Right renal cortex interstitium (tissue), 3 donors: ENCODE data around the gene SEMA6C. TPM values are rescaled to one million over a fixed set of nuclear protein-coding genes. Genes with fewer than 3 reads are reported as not detected.
A peak's percentile ranks its signal among the peaks of the same experiment; 100 is the strongest.

Experiments used
- DNase-seq, 3 donors: peaks; one replicate each; pipeline ENCODE4 v3.0.0-alpha.2; 2013; ENCODE audit warnings: low read depth in 3 of 3, low spot score in 2 of 3
- polyA plus RNA-seq, 3 donors: library from polyadenylated mRNA; unstranded; fragments of 120-200 nt; gene quantifications; one replicate each; pipeline ENCODE4 v1.2.1, GENCODE V29; 2013; ENCODE audit not compliant: insufficient read length in 3 of 3

SEMA6C gene
- polyA plus RNA-seq, 3 donors, result 20.9 to 22.8 (median 22.3) TPM

DNA sequence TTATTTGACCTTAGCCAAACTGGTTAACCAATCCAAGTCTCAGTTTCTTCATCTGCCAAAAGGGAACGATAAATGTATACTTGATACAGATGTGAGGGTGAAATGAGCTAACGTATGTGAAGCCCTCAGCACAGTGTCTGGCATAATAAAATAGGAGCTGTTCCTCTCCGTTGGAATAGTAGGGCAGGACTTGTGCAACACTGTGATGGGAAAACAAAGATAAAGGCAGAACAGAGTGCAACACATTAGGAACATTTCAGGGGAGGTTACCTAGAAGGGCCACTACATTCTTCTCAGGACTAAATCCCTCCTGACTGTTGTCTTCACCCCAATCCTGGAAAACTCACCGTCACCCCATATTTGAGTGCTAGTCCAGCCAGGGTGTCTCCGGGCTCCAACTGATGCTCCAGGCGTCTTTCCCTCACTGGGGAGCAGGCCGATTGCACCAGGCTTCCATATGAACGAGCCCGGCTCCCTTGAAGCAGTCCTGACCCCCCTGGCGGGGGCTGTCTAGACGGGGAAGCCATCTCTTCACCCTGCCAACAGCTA, 18.4 kb upstream of the SEMA6C start:
- DNase-seq, result peak in 1 of 3 donors; percentile 13

DNA sequence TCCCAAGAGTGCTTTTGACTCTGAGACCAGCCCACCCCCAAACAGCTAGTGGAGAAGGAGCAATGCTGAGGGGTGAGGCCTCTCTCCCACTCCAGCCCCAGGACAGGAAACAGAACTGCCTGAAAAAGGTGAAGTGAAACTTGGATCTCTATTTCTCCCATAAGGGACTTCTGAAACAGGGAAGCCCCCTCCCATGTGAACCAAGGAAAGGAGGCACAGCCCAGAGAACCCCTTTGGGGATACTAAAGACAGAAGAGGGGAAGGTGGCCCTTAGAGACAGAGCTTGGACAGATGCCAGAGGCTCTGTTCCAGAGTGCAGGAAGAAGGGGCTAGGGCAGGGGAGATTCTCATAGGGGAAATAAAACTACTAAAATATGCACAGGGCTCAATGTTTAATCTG, 12.9 kb upstream of the SEMA6C start:
- no peak for DNase-seq

DNA sequence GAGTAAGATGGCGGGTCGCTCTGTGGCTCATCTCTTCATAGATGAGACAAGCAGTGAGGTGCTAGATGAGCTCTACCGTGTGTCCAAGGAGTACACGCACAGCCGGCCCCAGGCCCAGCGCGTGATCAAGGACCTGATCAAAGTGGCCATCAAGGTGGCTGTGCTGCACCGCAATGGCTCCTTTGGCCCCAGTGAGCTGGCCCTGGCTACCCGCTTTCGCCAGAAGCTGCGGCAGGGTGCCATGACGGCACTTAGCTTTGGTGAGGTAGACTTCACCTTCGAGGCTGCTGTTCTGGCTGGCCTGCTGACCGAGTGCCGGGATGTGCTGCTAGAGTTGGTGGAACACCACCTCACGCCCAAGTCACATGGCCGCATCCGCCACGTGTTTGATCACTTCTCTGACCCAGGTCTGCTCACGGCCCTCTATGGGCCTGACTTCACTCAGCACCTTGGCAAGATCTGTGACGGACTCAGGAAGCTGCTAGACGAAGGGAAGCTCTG, 12.4 kb upstream of the SEMA6C start:
- no peak for DNase-seq

DNA sequence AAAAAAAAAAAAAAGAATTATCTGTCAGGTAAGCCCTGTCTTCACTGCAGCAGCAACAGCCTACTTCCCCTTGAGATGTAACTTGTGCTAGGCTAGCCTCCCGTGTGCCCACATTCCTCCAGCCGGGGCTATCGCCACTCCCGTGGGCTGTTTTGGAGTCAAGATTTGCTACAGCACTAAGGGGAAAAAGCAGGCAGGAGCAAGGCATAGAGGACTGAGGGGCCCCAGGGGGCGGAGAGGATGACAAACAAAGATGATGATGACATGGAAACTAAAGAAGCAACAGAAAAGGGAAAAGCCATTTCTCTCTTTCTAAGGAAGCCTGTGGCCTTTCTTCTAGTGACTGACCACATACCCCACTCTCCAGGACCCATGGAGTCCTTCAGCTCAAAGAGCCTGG, 11.9 kb upstream of the SEMA6C start:
- DNase-seq, result no peak

DNA sequence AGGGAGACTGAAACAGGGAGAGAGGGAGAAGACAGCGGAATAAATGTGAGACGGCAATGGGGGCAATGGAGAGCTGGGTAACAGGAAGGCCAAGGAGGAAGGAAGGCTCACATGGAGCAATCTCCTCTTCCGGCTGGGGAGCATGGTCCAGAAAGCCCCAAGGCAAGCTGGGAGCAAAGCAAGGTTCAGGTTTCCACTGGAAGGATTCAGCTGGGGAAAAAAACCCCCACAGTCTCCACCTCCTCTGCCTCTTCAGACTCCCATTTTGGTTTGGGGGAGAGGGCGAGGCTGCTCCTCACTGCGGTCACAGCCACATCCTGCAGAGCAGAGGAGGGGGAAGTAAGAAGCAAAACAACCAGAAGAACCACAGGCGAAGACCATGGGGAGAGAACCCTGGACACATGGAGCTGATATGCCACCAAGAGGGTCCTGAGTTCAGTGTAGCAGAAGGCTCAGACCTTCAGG, 10.7 kb upstream of the SEMA6C start:
- DNase-seq, result no peak

DNA sequence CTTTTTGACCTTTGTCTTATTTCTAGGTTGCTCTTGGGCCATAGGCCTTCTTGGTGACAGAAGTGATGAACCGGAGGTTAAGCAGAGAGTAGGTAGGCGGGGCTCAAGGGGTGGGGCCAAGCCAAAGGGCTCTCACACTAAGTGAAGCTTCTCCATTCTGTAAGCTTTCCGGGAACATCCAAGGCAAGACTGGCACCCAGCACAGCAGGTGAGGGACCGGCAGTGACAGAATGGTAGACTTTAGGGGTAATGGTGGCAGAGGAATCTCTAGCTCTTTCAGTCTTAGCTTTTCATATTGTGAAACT, 10.0 kb upstream of the SEMA6C start, which contains the start of gene TNFAIP8L2:
Gene TNFAIP8L2 (plus strand): TSS at position 135 of the 305 bp plus-strand sequence. CDS start 2,049 bp downstream, outside the sequence.
- DNase-seq, result no peak

DNA sequence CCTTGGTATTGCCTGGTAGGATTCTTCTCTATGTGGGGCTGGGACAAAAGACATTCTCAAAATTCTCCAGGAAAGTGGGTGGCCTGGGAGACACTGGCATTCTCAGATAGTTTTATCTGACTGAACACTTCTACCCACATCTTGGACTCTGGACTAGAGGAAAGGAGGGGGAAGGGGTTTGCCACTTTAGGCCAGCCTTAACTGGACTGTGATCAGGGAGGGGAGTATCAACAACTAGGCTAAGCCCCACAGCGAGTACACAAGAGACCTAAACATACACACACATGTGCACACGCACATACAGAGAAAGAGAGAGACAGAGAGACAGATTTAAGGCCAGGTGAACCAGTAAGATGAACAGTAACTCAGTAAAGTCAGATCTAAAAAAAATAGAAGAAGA, 1.2 kb upstream of the SEMA6C start:
- no peak for DNase-seq

DNA sequence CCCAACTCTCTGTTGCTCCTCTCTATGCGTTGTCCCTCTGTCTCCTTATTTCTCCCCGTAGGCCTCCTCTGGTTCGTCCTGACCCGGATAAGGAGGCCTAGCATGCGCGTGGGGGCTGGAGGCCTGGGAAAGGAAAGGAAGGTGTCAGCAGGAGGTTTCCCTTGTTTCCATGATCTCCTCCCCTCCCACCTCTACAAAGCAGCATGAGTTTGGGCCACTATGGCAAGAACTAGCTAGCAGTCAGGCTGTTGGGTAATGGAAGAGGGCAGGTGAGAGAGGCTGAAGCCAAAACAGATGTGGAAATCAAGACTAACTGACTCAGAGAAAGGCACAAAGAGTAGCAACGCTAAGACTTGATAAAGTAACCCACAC, 687 bp upstream of the SEMA6C start:
- no peak for DNase-seq

DNA sequence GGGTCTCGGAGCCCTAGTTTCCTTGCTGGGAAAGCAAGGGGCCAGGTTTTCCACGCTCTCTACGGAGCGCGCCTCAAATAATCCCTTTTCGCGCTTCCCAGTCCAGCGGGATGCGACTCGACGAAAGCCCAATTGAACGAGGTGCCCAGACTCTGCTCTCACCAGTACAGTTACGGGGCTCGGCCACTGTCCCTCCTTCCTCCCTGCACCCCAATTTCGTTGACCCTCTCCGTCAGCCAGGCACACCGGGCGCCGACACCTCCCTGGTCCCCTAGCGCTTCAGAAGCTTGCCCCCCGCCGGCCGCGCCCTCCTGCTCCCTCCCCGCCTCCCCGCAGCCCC, 389 bp downstream of the SEMA6C start:
- no peak for DNase-seq

DNA sequence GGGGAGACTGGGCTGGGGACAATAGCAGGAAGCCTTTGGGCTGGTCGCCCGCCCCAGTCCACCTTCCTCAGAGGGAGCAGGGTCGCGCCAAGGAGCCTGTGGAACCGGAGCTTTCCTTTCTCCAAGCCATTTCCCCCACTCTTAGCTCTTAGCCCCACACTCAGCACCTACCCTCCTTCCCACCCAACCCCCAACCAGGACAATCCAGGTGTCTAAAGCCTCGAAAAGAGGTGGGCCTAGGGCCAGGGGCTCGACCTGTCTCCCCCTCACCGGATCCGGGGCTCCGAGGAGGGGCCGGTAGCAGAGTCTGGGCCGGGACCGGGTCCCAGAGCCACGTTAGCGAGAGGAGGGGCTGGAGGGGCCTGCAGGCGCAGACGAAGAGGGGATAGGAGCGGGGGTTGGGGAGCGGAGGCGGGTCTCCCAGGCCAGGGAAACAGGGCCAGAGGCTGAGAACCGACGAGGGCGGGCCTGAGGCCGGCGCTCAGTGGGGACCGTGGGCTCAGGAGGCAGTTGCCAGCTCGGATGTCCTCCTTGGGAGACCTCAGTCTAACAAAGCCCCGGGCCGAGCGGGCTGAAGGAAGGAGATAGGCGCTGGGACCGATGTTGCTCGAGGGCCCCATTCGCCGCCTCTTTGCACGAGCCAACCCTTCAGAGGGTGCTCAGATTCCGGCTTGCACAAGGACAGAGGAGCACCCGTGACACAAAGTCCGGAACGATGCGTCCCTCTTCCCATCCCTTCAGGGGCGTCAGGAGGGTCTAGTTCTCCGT, 943 bp downstream of the SEMA6C start:
- no peak for DNase-seq

DNA sequence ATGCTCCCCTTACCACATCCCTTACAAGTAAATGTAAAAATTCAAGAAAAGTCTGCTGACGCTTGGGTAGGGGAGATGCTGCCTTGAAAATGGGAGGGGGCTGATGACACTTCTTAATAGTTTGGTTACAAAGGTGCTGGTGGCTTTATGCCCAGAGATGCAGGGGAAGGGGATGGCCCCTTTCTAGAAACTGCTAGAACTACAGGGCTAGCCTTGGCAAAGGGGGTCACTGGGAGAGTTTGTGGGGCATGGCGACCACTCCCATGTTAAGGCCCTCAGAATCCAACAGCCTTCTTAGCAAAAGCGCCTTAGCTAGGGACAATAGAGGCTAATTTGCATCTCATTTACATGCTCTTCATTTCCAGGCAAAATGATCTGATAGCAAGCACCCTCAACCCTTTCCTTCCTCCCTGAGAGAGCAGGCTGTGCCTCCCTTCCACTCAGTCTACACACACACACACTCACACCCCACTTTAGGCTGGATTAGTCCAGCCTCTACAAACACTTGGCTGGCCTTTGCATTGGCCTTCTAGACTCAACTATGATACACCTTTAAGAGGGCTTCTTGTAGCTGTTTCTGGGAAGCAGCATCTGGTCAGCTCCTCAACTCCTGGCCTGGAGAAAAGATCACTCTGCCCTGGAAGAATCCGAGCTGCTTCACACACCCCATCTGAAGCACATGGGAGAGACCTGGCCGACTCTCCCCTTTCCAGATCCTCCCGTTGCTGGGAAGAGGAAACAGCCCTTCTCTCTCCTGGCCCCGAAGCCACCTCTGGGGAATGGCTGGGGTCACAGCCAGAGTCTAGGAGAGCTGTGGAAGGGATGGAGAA, 1.7 kb downstream of the SEMA6C start:
- DNase-seq, result no peak

DNA sequence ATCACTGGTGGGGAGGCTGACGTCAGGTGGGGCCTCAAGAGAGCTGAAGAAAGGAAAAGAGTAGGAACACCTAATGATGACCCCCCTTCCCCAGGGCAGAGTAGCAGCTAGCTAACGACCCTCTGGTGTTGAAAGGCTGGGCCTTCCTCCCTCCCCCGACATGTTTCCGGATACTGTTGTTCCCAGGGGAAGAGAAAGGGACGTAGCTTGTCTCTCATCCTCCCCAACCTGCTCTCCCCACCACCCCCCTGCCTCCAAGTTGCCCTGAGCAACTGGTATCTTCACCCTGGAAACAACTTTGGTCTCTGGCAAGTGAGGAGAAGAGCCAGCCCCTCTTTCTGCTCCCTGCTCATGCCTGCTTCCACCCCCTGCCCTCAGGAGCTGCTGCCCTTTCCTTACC, 2.4 kb downstream of the SEMA6C start:
- no peak for DNase-seq

DNA sequence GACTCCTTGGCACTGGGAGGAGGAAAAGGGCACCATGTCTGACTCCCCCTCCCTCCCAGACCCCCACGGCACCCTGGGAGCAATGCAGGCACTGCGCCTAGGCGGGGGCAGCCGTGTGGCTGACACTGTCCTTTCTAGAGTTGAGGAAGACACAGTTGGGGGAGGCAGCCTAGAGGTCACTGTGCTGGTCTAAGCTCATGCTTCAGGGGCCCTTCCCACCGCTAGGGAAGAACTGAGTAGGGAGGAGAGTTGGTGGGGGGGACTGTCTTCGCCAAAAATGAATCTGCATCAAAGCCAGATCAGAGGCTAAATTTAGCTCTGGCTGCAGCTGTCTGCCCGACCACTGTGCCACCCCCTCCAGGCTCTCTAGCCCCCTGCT, 3.4 kb downstream of the SEMA6C start:
- no peak for DNase-seq

DNA sequence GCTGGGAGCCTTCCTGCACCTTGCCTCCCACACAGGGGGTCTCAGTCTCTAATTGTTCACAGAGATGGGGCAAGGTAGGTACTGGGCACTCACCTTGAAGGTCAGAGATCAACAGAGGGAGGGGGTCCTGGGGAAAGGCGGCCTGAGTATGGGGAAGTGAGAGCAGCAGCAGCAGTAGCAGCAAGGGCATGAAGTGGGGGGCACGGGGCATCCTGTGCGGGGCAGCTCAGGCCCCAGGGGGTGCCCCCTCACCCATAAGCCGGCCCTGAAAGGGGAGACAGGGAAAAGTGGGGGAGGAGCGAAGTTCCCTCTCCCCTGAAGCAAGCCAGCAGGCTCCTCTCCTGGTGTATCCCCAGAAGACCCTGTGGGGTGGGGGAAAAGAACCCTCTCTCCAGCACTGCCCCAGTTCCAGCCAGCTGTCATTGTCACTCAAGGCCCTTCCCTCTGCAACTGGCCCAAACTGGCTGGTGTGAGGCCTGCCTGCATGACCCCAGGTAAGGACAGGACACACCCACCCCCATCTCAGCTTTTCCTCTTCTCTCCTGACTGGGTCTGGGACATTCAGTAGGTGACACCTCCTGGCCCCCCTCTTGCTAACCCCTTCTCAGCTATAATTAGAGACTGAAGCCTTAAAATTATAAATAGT, 3.9 kb downstream of the SEMA6C start:
- DNase-seq, result no peak

DNA sequence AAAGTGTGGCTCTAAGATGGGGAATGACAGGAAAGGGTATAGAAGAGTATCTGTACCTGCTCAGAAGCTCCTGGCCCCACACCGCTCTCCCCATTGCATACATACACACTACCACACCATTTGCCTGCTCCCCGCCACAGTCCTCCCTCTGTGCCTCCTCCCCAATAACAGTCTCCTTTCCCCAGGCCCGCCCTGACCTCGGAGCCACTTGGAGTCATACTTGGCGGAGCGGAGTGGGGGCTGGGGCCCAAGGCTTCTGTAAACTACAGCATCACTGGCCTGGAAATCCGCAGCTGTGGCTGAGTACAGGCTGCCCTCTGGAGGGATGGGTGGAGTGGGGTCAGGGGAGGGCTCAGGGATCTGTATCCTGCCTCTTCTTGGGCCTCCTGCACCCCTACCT, 8.6 kb downstream of the SEMA6C start:
- DNase-seq, result no peak

DNA sequence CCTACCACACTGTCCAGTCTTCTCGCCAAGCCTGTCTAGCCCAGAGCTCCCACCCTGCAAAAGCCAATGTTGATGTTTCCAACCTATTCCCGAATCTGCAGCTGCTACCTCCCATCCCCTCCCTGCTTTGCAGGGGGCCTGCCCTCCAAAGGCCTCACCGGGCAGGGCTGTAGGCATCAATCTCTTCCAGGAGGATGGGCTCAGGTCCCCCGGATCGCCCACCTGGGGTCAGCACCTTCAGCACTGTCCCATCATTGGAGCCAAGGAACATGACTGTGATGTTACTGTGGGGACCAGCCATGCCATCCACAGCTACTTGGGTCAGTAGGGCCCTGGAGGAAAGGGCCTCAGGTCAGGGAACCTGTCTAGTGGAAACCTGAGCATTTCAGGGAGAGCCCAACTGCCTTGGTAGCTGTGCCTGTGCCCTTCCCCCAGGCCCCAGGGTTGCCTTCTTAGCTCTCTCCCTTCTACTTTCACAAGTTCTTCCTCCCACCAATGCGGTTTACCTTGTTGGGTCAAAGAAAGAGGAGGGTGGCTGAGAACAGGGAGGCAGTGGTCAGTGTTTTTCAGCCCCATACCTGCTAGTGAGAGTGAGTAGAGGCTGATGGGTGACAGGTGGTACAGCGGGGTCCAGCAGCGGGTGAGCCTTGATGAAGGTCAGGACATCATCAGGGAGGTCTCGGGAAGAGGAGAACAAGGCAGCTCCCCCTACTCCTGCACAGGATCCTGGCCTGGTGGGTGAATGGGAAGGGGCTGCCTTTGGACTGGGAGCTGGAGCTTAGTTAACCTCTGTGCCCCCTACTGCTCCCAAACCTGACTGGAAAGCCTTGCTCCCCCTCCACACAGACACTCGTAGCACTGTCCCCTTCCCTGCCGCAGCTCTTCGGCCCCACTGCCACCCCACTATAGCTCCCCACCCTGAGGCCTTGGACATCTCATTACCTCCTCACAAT, 10.7 kb downstream of the SEMA6C start:
- DNase-seq, result no peak

DNA sequence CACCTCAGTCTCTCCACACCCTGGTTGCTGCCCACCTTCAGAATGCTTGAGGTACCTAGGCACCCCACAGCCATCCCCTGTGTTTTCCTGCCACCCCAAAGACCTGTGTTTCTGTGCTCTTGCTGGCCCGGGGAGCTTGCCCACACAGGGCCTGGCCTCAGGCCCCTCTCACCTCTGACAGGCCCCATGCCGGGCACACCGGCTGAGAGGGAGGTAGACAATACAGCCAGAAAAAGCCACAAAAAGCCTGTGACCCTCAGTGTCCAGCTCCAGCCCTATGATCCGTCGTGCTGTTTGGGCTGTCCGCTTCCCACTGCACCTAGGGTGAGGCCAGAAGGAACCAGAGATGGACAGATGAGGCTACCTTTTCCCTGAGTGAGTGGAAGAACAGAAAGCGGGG, 11.4 kb downstream of the SEMA6C start:
- no peak for DNase-seq

DNA sequence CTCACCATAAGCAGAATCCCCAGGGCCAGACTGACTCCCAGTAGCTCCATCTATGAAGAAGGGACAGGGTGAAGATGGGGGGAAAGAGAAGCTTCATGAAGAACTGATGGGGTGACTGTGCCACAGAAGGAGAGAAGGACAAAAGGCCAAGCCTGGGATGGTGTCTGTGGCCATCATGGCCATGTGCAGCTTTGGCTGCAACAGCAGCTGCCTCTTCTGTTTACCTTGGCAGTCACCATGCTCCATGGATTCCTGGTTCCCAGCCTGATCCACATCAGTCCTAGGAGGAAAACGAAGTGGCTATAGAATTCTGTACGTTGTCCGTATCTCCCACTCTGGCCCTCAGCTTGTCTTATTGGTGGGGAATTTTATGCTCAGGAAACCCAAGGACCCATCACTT, 12.0 kb downstream of the SEMA6C start:
- DNase-seq, result no peak

DNA sequence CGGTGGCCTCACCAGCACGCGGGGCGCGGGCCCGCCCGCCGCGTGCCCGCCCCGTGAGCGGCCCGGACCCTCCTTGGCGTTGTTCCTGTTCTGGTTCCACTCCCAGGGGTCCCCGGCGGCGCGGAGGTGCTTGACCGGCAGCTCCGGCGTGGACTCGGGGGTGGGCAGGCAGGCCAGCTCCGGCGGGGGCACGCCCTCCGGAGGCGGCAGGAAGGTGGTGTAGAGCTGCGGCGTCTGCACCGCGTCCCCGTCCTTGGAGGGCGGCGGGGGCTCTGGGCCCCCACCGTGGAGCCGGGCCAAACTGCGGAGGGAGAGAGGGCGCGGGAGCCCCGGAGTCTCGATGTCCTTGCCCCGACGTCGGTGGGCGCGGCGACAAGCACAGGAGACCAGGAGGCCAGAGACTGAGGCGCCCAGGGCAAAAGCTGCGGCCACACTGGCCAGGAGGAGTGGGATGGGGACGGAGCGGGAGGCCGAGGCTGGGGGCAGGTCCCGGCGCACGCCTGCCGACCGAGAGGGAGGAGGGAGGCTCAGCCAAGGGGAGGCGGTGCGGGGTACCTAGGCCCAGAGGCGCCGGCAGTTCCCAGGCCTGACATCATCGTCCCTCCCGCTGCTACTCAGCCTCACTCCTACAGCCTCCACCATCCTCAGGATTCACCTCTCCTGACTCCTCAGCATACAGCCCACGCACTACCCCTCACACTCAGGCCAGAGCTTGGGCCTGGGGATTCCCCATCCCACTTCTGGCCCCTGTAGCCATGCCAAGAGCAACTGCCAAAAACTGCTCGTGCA, 13.2 kb downstream of the SEMA6C start:
- no peak for DNase-seq
